ENCODE results near the gene COX4I2. TPM values are rescaled to one million over a fixed set of nuclear protein-coding genes. Genes with fewer than 3 reads are reported as not detected.

The COX4I2 gene
- total and polyA plus RNA-seq, 2 of the 8 experiments (the other 6 are each of a cell fraction or from before 2014, with no cell fraction given), result 0.26 TPM; not detected in 1

DNA sequence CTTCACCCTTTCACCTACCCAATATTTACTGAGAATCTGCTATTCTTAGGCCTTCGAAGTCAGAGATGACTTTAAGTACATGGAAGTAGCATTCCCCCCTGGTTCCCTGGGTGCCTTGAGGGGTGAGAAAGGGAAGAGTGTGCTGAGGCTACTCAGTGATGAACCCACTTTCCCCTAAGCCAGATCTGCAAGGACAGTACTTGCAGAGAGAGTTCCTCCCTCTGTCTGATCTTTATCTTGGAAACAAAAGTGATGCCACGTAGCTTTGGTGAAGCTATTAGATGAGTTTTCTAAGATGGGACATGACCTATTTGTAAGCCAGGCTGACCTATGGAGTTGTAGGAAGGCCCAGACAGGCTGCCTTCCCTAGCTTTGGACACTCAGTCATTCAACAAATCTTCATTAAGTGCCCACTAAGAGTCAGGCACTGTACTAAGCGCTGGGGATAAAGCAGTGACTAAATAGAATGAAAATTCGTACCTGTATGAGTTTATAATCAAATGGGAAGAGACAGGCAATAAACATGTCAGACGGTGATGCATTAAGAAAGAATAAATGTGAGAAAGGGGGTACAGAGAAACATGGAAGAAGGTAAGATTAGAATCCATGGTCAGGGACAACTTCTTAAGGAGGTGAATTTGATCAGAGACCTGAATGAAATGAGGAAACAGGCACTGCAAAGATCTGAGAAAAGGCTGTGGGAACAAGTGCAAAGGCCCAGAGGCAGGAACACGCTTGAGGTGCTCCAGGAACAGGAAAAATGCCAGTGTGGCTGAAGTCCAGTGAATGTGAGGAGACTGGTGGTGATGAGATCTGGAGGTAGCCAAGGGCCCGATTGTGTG, 42.8 kb downstream of the COX4I2 start:
- FAIRE-seq (no peak), DNase-seq (ENCODE audit: low read depth in 1 of 2, low spot score in 2 of 2) (no peak)
- Histone ChIP-seq H2BK15ac (ENCODE audit: low read length) (no peak overlapping the region), H3K36me3 (ENCODE audit: control insufficient read depth in 2 of 4, insufficient read depth in 4 of 4, low read length in 3 of 4) (peaks cover 0 to 2% (median 0%) of the 10 kb centered on the region in 4 experiments; a peak in 3 of 8 replicates), H2AK5ac (ENCODE audit: low read depth, low read length) (no peak overlapping the region), H4K8ac (ENCODE audit: extremely low read depth, insufficient read depth, low read length) (no peak overlapping the region), H2BK12ac (ENCODE audit: low read depth, low read length) (no peak overlapping the region), H3K4me2 (ENCODE audit: insufficient read depth in 1 of 2, low read depth in 2 of 2, low read length in 2 of 2) (no peak overlapping the region), H3K23me2 (ENCODE audit: low read depth, low read length) (no peaks in the 10 kb centered on the region), H3K9me3 (ENCODE audit: insufficient read depth in 2 of 2, low read depth in 1 of 2, low read length in 1 of 2) (no peaks in the 10 kb centered on the region), H3K79me2 (ENCODE audit: control insufficient read depth in 1 of 2, insufficient read depth in 2 of 2, low read length in 2 of 2) (peaks cover 0 to 15% of the 10 kb centered on the region in 2 experiments; a peak in 2 of 4 replicates), H3K9ac (replicated peaks in 1 of 4; ENCODE audit: extremely low read depth in 1 of 4, low read depth in 3 of 4, low read length in 3 of 4) (no peak overlapping the region; a peak in 1 of 7 replicates), H2BK5ac (ENCODE audit: low read depth, low read length) (no peak overlapping the region), H4K5ac (ENCODE audit: insufficient read length, low read depth, low read length) (no peak overlapping the region), H2BK120ac (replicated peaks; ENCODE audit: low read depth, low read length) (no peak overlapping the region), H4K20me1 (replicated peaks in 1 of 2; ENCODE audit: control insufficient read depth in 1 of 2, insufficient read depth in 2 of 2, low read length in 2 of 2) (no peaks in the 10 kb centered on the region), H3K14ac (ENCODE audit: insufficient read length) (no peak overlapping the region), H3K56ac (replicated peaks; ENCODE audit: insufficient read length, low read depth, low read length) (no peak overlapping the region), H2AFZ (ENCODE audit: low read length) (no peak overlapping the region), H2BK20ac (ENCODE audit: low read length) (no peak overlapping the region), H3K27me3 (replicated peaks in 1 of 4; ENCODE audit: control insufficient read depth in 3 of 4, extremely low read depth in 1 of 4, insufficient read depth in 3 of 4, low read length in 3 of 4) (no peaks in the 10 kb centered on the region), H3K79me1 (ENCODE audit: low read depth, low read length) (peaks cover 8% of the 10 kb centered on the region; the same call in 1 of the 2 replicates), H3K4ac (replicated peaks; ENCODE audit: insufficient read length, low read depth, low read length) (no peak overlapping the region), H3K18ac (ENCODE audit: extremely low read depth, low read length) (no peak overlapping the region), H4K91ac (replicated peaks; ENCODE audit: insufficient read length, low read length) (no peak overlapping the region), H3K4me1 (replicated peaks in 1 of 4; ENCODE audit: control insufficient read depth in 3 of 4, insufficient read depth in 4 of 4, low read length in 3 of 4) (peaks cover 3 to 7% (median 6%) of the 10 kb centered on the region in 4 experiments; a peak in 6 of 7 replicates), H3K23ac (ENCODE audit: insufficient read length) (no peak overlapping the region), H3K4me3 (ENCODE audit: extremely low read depth in 1 of 4, insufficient read depth in 2 of 4, low read depth in 3 of 4, low read length in 4 of 4) (no peak overlapping the region; a peak in 1 of 8 replicates), H3K27ac (ENCODE audit: low read depth, low read length) (no peak overlapping the region)
- POLR2A ChIA-PET (ENCODE audit: partially characterized antibody), result interaction anchor here (1.4 to 1.5 kb wide), 2 partner anchors 24 to 38 kb away, joined by 3 read pairs; no protein-coding TSS in a partner anchor
- CTCF ChIA-PET (ENCODE audit: partially characterized antibody), result interaction anchor here (0.8 to 1.7 kb wide), 6 partner anchors 42 to 334 kb away, joined by 3 to 11 read pairs (median 4); partner anchors contain the start of gene BCL2L1
- 91% methylated on average over 7 of the region's 7 CpGs; no CpG with 5 or more reads in 1 of the 2 experiments for WGBS, 2 experiments (ENCODE audit: extremely low coverage in 1 of 2, insufficient coverage in 1 of 2, insufficient read length in 1 of 2, insufficient replicate concordance in 2 of 2, low coverage in 1 of 2, low lambda C conversion rate in 2 of 2, missing lambda C conversion rate in 1 of 2)
- no peak for TF ChIP-seq CBX5 (IDR thresholded peaks at IDR 0.05; ENCODE audit: low read depth, low read length)
- TF ChIP-seq, protein P1, sequence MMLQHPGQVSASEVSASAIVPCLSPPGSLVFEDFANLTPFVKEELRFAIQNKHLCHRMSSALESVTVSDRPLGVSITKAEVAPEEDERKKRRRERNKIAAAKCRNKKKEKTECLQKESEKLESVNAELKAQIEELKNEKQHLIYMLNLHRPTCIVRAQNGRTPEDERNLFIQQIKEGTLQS (IDR thresholded peaks at IDR 0.05; ENCODE audit: insufficient read depth, low read depth, low read length), result no peak
- TF ChIP-seq, protein P2, sequence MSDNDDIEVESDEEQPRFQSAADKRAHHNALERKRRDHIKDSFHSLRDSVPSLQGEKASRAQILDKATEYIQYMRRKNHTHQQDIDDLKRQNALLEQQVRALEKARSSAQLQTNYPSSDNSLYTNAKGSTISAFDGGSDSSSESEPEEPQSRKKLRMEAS (IDR thresholded peaks at IDR 0.05), result no peak
- TF ChIP-seq TBP (IDR thresholded peaks at IDR 0.05; ENCODE audit: low read depth, low read length), result no peak
- TF ChIP-seq RAD21 (IDR thresholded peaks at IDR 0.05 in 1 of 2, conservative IDR thresholded peaks at IDR 0.05 in 1 of 2; ENCODE audit: low read depth in 2 of 2, low read length in 2 of 2), result no peak
- no peak for TF ChIP-seq POLR2AphosphoS5 (IDR thresholded peaks at IDR 0.05; ENCODE audit: low read depth, low read length)
- no peak for TF ChIP-seq TAF1 (IDR thresholded peaks at IDR 0.05; ENCODE audit: low read depth, low read length)
- no peak for TF ChIP-seq RBBP5 (IDR thresholded peaks at IDR 0.05; ENCODE audit: borderline replicate concordance, low read depth, low read length)
- no peak for TF ChIP-seq SIN3A (conservative IDR thresholded peaks at IDR 0.05 in 1 of 2, IDR thresholded peaks at IDR 0.05 in 1 of 2; ENCODE audit: low read depth in 1 of 2, low read length in 2 of 2)
- TF ChIP-seq MAFK (IDR thresholded peaks at IDR 0.05; ENCODE audit: low read depth, low read length), result no peak

Measured in H1 (cell line).